OCI-LY7 (cell line): ENCODE measurements around the gene TRMT44. TPM values are rescaled to one million over a fixed set of nuclear protein-coding genes. Genes with fewer than 3 reads are reported as not detected.

Source experiments
- BruUV-seq: library from RNA; stranded (reverse); fragments of 400-500 nt; replicated peaks from 2 replicates; lab custom pipeline; 2021; lab: Mats Ljungman, UMichigan
- CTCF ChIA-PET: fragments of 300-600 bp; sonication (Branson Sonifier 250); formaldehyde crosslinking; loops from one replicate; lab custom pipeline; 2022; ENCODE audit warnings: antibody characterized with exemption; ENCODE audit not compliant: unreplicated experiment; lab: Charles Lee
- POLR2A ChIA-PET: fragments of 300-600 bp; sonication (Branson Sonifier 250); formaldehyde crosslinking; loops from one replicate; lab custom pipeline; 2022; ENCODE audit warnings: antibody characterized with exemption; lab: Charles Lee
- DNase-seq: peaks from one replicate; pipeline ENCODE4 v3.0.0-alpha.2; 2015; ENCODE audit warnings: low spot score
- H2AFZ ChIP-seq: fragments of 200-600 bp; sonication (generic), shearing (Covaris generic); 2 replicates; pipeline ENCODE4 v1.6.1; 2014; ENCODE audit warnings: mild to moderate bottlenecking, antibody characterized with exemption, low read length, moderate library complexity
- H3K27ac ChIP-seq: fragments of 200-600 bp; sonication (generic); 2 replicates; pipeline ENCODE4 v1.5.1; 2014; ENCODE audit warnings: mixed run types, low read depth, mild to moderate bottlenecking, moderate library complexity, low read length, inconsistent platforms; ENCODE audit not compliant: poor library complexity, severe bottlenecking
- H3K36me3 ChIP-seq: fragments of 200-600 bp; sonication (generic); 2 replicates; pipeline ENCODE4 v1.6.1; 2014; ENCODE audit warnings: mild to moderate bottlenecking, antibody characterized with exemption, low read length, moderate library complexity, mixed read lengths; ENCODE audit not compliant: insufficient read depth
- H3K4me1 ChIP-seq: fragments of 200-600 bp; sonication (generic); 2 replicates; pipeline ENCODE4 v1.5.1; 2014; ENCODE audit warnings: mild to moderate bottlenecking, low read length; ENCODE audit not compliant: insufficient read depth, poor library complexity, severe bottlenecking
- H3K4me2 ChIP-seq: fragments of 200-600 bp; sonication (generic); 2 replicates; pipeline ENCODE4 v1.6.1; 2014; ENCODE audit warnings: mild to moderate bottlenecking, low read length
- H3K4me3 ChIP-seq: fragments of 200-600 bp; sonication (generic); 2 replicates; pipeline ENCODE4 v1.5.1; 2014; ENCODE audit warnings: mild to moderate bottlenecking, low read depth, low read length; ENCODE audit not compliant: poor library complexity, severe bottlenecking
- H3K79me2 ChIP-seq: fragments of 200-600 bp; sonication (generic); 2 replicates; pipeline ENCODE4 v1.6.1; 2016; ENCODE audit warnings: low read depth, mild to moderate bottlenecking, low read length, moderate library complexity, mixed read lengths; ENCODE audit not compliant: insufficient read depth
- H3K9me2 ChIP-seq: fragments of 200-600 bp; sonication (generic); 2 replicates; pipeline ENCODE4 v1.6.1; 2016; ENCODE audit warnings: mild to moderate bottlenecking, low read length, mixed read lengths; ENCODE audit not compliant: insufficient read depth
- H3K9me3 ChIP-seq: fragments of 200-600 bp; sonication (generic); 2 replicates; pipeline ENCODE4 v1.6.1; 2014; ENCODE audit warnings: mild to moderate bottlenecking, mixed run types, low read length, mixed read lengths
- H4K20me1 ChIP-seq: fragments of 200-600 bp; sonication (generic); 2 replicates; pipeline ENCODE4 v1.6.1; 2014; ENCODE audit warnings: mild to moderate bottlenecking, antibody characterized with exemption, low read length, moderate library complexity, mixed read lengths; ENCODE audit not compliant: insufficient read depth
- EZH2phosphoT487 ChIP-seq: fragments of 200-600 bp; sonication (generic); IDR thresholded peaks from 2 replicates; pipeline ENCODE4 v1.6.1; 2018; ENCODE audit warnings: low read depth, borderline replicate concordance, mild to moderate bottlenecking, mixed run types, antibody characterized with exemption, low read length, moderate library complexity, mixed read lengths
- intact Hi-C: fragments of 100-400 bp; cut with micrococcal nuclease; formaldehyde crosslinking; loops from one replicate; pipeline ENCODE4 v1.10.0; 2022; ENCODE audit not compliant: unreplicated experiment
- total RNA-seq, 2 experiments: library from RNA; depleted of rRNA in 1 of 2; stranded (reverse); fragments of >200 nt in 1 of 2; shearing (Covaris generic) in 1 of 2; gene quantifications; 2 replicates each; pipeline ENCODE4 v1.2.3, GENCODE V29; 2014 to 2022
- TF ChIP-seq, protein P1 (sequence below): fragments of 200-600 bp; sonication (generic); conservative IDR thresholded peaks from 2 replicates; pipeline ENCODE4 v1.5.1; 2014; ENCODE audit warnings: mild to moderate bottlenecking, antibody characterized with exemption, low read length, moderate library complexity, mixed read lengths

The TRMT44 gene
- total RNA-seq, 2 experiments from 2014 or later = 23.0 to 28.3 TPM

- H3K36me3 ChIP-seq = no peaks in the 10 kb centered on the region
- no peaks in the 10 kb centered on the region for H3K4me1 ChIP-seq
- H3K27ac ChIP-seq = no peak overlapping the region
- no peak overlapping the region for H3K4me2 ChIP-seq
- no TSS peak for BruUV-seq
- H2AFZ ChIP-seq = no peak overlapping the region
- no peak for TF ChIP-seq EZH2phosphoT487
- TF ChIP-seq, protein P1, sequence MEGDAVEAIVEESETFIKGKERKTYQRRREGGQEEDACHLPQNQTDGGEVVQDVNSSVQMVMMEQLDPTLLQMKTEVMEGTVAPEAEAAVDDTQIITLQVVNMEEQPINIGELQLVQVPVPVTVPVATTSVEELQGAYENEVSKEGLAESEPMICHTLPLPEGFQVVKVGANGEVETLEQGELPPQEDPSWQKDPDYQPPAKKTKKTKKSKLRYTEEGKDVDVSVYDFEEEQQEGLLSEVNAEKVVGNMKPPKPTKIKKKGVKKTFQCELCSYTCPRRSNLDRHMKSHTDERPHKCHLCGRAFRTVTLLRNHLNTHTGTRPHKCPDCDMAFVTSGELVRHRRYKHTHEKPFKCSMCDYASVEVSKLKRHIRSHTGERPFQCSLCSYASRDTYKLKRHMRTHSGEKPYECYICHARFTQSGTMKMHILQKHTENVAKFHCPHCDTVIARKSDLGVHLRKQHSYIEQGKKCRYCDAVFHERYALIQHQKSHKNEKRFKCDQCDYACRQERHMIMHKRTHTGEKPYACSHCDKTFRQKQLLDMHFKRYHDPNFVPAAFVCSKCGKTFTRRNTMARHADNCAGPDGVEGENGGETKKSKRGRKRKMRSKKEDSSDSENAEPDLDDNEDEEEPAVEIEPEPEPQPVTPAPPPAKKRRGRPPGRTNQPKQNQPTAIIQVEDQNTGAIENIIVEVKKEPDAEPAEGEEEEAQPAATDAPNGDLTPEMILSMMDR = no peak
- no peaks in the 10 kb centered on the region for H4K20me1 ChIP-seq
- no peaks in the 10 kb centered on the region for H3K79me2 ChIP-seq
- no peak overlapping the region for H3K4me3 ChIP-seq
- ChIA-PET CTCF (no interaction called here), POLR2A (no interaction called here)
- no peaks in the 10 kb centered on the region for H3K9me2 ChIP-seq
- no peaks in the 10 kb centered on the region for H3K9me3 ChIP-seq
- intact Hi-C loops = no loop called here
- DNase-seq = no peak
These were observed 68.9 kb downstream of the TRMT44 start for GRCh38 chr4:8509311-8509950.

GRCh38 chr4:8510191-8510590 is 69.6 kb downstream of the TRMT44 start:
- no peak for DNase-seq
- POLR2A ChIA-PET = no interaction called here
- no peak for TF ChIP-seq EZH2phosphoT487
- TF ChIP-seq, protein P1 = no peak
- no peaks in the 10 kb centered on the region for H3K36me3 ChIP-seq
- no peak overlapping the region for H3K27ac ChIP-seq
- H3K9me2 ChIP-seq = no peaks in the 10 kb centered on the region
- no peak overlapping the region for H2AFZ ChIP-seq
- intact Hi-C loops = no loop called here
- H4K20me1 ChIP-seq = no peaks in the 10 kb centered on the region
- no peak overlapping the region for H3K4me3 ChIP-seq
- no peak overlapping the region for H3K4me2 ChIP-seq
- H3K79me2 ChIP-seq = no peaks in the 10 kb centered on the region
- no TSS peak for BruUV-seq
- no peaks in the 10 kb centered on the region for H3K9me3 ChIP-seq
- no peaks in the 10 kb centered on the region for H3K4me1 ChIP-seq
- CTCF ChIA-PET = no interaction called here

DNA sequence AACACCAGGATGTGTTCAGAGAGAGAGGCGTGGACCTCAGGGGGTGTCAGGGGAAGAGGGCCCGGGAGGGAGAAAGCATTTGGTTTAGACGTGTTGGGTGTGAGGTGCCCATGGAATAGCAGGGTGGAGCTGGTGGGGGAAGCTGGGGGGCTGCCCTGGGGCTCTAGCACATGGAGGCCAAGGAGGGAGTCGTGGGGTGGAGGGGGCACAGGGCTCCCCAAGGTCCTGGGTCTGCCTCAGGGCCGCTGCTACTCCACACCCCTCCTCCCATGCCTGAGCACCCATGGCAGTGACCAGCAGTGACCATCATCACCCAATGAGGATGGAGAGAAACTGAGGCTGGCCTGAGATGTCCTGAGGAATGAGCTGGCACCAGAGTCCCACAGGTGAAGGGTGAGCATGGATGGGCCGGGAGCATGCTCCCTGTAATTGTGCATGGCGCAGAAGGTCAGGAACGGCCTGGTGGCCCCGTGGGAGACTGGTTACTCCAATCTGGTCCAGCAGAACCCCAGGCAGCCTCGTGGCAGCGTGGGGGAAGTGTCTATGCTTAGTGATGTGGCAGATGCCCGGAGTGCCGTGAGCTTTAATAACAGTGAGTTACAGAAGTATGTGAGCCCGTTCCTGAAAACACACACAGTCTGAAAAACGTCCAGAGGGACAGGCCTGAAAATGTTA is 70.2 kb downstream of the TRMT44 start:
- Histone ChIP-seq H3K9me2 (no peaks in the 10 kb centered on the region), H3K27ac (no peak overlapping the region), H3K4me3 (no peak overlapping the region), H3K9me3 (no peaks in the 10 kb centered on the region), H3K4me2 (no peak overlapping the region), H2AFZ (no peak overlapping the region), H3K36me3 (no peaks in the 10 kb centered on the region), H3K79me2 (no peaks in the 10 kb centered on the region), H4K20me1 (no peaks in the 10 kb centered on the region), H3K4me1 (no peaks in the 10 kb centered on the region)
- intact Hi-C loops = no loop called here
- no peak for TF ChIP-seq EZH2phosphoT487
- TF ChIP-seq, protein P1 = no peak
- DNase-seq = no peak
- ChIA-PET CTCF (no interaction called here), POLR2A (no interaction called here)
- no TSS peak for BruUV-seq
